Measurements from ENCODE around the gene SKP1. TPM values are rescaled to one million over a fixed set of nuclear protein-coding genes. Genes with fewer than 3 reads are reported as not detected.

SKP1 gene
- total and polyA plus RNA-seq, 2 donors from 2014 or later, result 380 to 848 TPM

- no peak for TF ChIP-seq CTCF (IDR thresholded peaks at IDR 0.05; ENCODE audit: borderline replicate concordance, extremely low read depth, insufficient read depth)
- H3K9me3 ChIP-seq (ENCODE audit: control insufficient read depth in 2 of 3, insufficient read depth in 1 of 3, low read length in 3 of 3), result no peaks in the 10 kb centered on the region
- FAIRE-seq (no peak), DNase-seq (peak in 2 of 5 donors; percentile 6 to 21)
- H3K27ac ChIP-seq (ENCODE audit: low read depth in 2 of 2, low read length in 2 of 2), result no peak overlapping the region
- intact Hi-C loops (cut with DNase I), result loop anchor here (5.0 kb wide), 1 partner anchor 101 kb away; no protein-coding TSS in a partner anchor
- peaks cover 11 to 18% (median 11%) of the 10 kb centered on the region in 3 donors for H3K36me3 ChIP-seq (ENCODE audit: control insufficient read depth in 2 of 3, insufficient read depth in 3 of 3, low read length in 3 of 3)
- H3K4me1 ChIP-seq (ENCODE audit: control insufficient read depth in 2 of 3, insufficient read depth in 2 of 3, low read depth in 1 of 3, low read length in 3 of 3), result peaks cover 0 to 4% (median 0%) of the 10 kb centered on the region in 3 donors
- H3K27me3 ChIP-seq (ENCODE audit: control insufficient read depth, insufficient read depth, low read length), result no peaks in the 10 kb centered on the region
- no peak overlapping the region for H3K9ac ChIP-seq (ENCODE audit: low read length in 3 of 3)
- no peak overlapping the region for H3K4me3 ChIP-seq (ENCODE audit: low read length in 3 of 3)
These were observed 33.3 kb downstream of the SKP1 start for GRCh38 chr5:134143431-134143830.

GRCh38 chr5:134142806-134143205 lies 33.9 kb downstream of the SKP1 start:
- intact Hi-C loops (cut with DNase I), result loop anchor here (5.0 kb wide), 1 partner anchor 101 kb away; no protein-coding TSS in a partner anchor
- H3K27me3 ChIP-seq (ENCODE audit: control insufficient read depth, insufficient read depth, low read length), result no peaks in the 10 kb centered on the region
- H3K4me1 ChIP-seq (ENCODE audit: control insufficient read depth in 2 of 3, insufficient read depth in 2 of 3, low read depth in 1 of 3, low read length in 3 of 3), result peaks cover 0 to 4% (median 0%) of the 10 kb centered on the region in 3 donors
- H3K4me3 ChIP-seq (ENCODE audit: low read length in 3 of 3), result no peak overlapping the region
- H3K27ac ChIP-seq (ENCODE audit: low read depth in 2 of 2, low read length in 2 of 2), result no peak overlapping the region
- H3K9ac ChIP-seq (ENCODE audit: low read length in 3 of 3), result no peak overlapping the region
- peaks cover 11 to 18% (median 11%) of the 10 kb centered on the region in 3 donors for H3K36me3 ChIP-seq (ENCODE audit: control insufficient read depth in 2 of 3, insufficient read depth in 3 of 3, low read length in 3 of 3)
- no peak for TF ChIP-seq CTCF (IDR thresholded peaks at IDR 0.05; ENCODE audit: borderline replicate concordance, extremely low read depth, insufficient read depth)
- FAIRE-seq, result no peak
- H3K9me3 ChIP-seq (ENCODE audit: control insufficient read depth in 2 of 3, insufficient read depth in 1 of 3, low read length in 3 of 3), result no peaks in the 10 kb centered on the region
- peak in 3 of 5 donors; percentile 7 to 54 (median 28) for DNase-seq

- Histone ChIP-seq H3K27me3 (ENCODE audit: control insufficient read depth, insufficient read depth, low read length) (no peaks in the 10 kb centered on the region), H3K9ac (ENCODE audit: low read length in 3 of 3) (no peak overlapping the region), H3K27ac (ENCODE audit: low read depth in 2 of 2, low read length in 2 of 2) (no peak overlapping the region), H3K4me3 (ENCODE audit: low read length in 3 of 3) (no peak overlapping the region), H3K4me1 (ENCODE audit: control insufficient read depth in 2 of 3, insufficient read depth in 2 of 3, low read depth in 1 of 3, low read length in 3 of 3) (peaks cover 0 to 4% (median 0%) of the 10 kb centered on the region in 3 donors), H3K9me3 (ENCODE audit: control insufficient read depth in 2 of 3, insufficient read depth in 1 of 3, low read length in 3 of 3) (no peaks in the 10 kb centered on the region), H3K36me3 (ENCODE audit: control insufficient read depth in 2 of 3, insufficient read depth in 3 of 3, low read length in 3 of 3) (peaks cover 11 to 18% (median 11%) of the 10 kb centered on the region in 3 donors)
- FAIRE-seq (no peak), DNase-seq (peak in 3 of 5 donors; percentile 5 to 36 (median 16))
- TF ChIP-seq CTCF (IDR thresholded peaks at IDR 0.05; ENCODE audit: borderline replicate concordance, extremely low read depth, insufficient read depth), result no peak
- intact Hi-C loops (cut with DNase I), result loop anchor here (5.0 kb wide), 1 partner anchor 100 kb away; no protein-coding TSS in a partner anchor
These were observed 34.7 kb downstream of the SKP1 start for GRCh38 chr5:134142052-134142451.
